SK-N-MC (cell line): Measurements from ENCODE around the gene COL27A1.

Source experiments
- EZH2 ChIP-seq: fragments of 200-600 bp; sonication (generic); IDR thresholded peaks from one replicate; pipeline ENCODE4 v1.6.1; 2017; ENCODE audit warnings: antibody characterized with exemption
- FOXP2 ChIP-seq: optimal IDR thresholded peaks from 2 replicates; pipeline ENCODE3; 2011; ENCODE audit warnings: mild to moderate bottlenecking, moderate library complexity; ENCODE audit not compliant: insufficient read depth; ENCODE audit errors: extremely low read length, control extremely low read depth
- POLR2AphosphoS5 ChIP-seq: IDR thresholded peaks from 2 replicates; pipeline ENCODE4 v1.6.1; 2012; ENCODE audit warnings: mild to moderate bottlenecking, low read depth, low read length, borderline replicate concordance

GRCh38 chr9:114158482-114159130, 3.3 kb downstream of the COL27A1 start:
- TF ChIP-seq EZH2: no peak
- TF ChIP-seq POLR2AphosphoS5: no peak
- TF ChIP-seq FOXP2: no peak
